ENCODE data around the gene IVD.

The IVD gene

GRCh38 chr15:40405501-40406381 lies at the start of gene IVD:
IVD (plus strand) TSS chr15:40405795; CDS start chr15:40405828, 33 bp downstream.
- peak; percentile 89 for DNase-seq

GRCh38 chr15:40355976-40356585 lies 49.5 kb upstream of the IVD start:
- no peak for DNase-seq

- DNase-seq = no peak
These were observed 48.3 kb upstream of the IVD start for GRCh38 chr15:40357246-40357645.

GRCh38 chr15:40357723-40358470 lies 47.7 kb upstream of the IVD start, which contains the start of gene DISP2:
DISP2 (plus strand) TSS chr15:40358219; CDS start chr15:40358322, 103 bp downstream.
- DNase-seq = peak; percentile 91

GRCh38 chr15:40358471-40359353 lies 46.9 kb upstream of the IVD start:
- peak; percentile 23 for DNase-seq

- DNase-seq = no peak
These were observed 45.6 kb upstream of the IVD start for GRCh38 chr15:40360015-40360414.

- DNase-seq = no peak
These were observed 44.0 kb upstream of the IVD start for GRCh38 chr15:40361640-40362039.

GRCh38 chr15:40363611-40364010 lies 42.0 kb upstream of the IVD start:
- DNase-seq = no peak

GRCh38 chr15:40364251-40364650 lies 41.3 kb upstream of the IVD start:
- no peak for DNase-seq

GRCh38 chr15:40365016-40365415 lies 40.6 kb upstream of the IVD start:
- DNase-seq = no peak

GRCh38 chr15:40365624-40366456 lies 39.8 kb upstream of the IVD start:
- no peak for DNase-seq

GRCh38 chr15:40366457-40367370 lies 38.9 kb upstream of the IVD start:
- DNase-seq = no peak

GRCh38 chr15:40367371-40367685 lies 38.3 kb upstream of the IVD start:
- DNase-seq = no peak

GRCh38 chr15:40367686-40368611 lies 37.6 kb upstream of the IVD start:
- peak; percentile 94 for DNase-seq

GRCh38 chr15:40368719-40369473 lies 36.7 kb upstream of the IVD start:
- DNase-seq = no peak

GRCh38 chr15:40369474-40369869 lies 36.1 kb upstream of the IVD start:
- DNase-seq = no peak

- DNase-seq = no peak
These were observed 35.6 kb upstream of the IVD start for GRCh38 chr15:40369971-40370370.

- no peak for DNase-seq
These were observed 32.6 kb upstream of the IVD start for GRCh38 chr15:40372981-40373380.

GRCh38 chr15:40377606-40378005 lies 28.0 kb upstream of the IVD start:
- no peak for DNase-seq
